Upper lobe of left lung (tissue), 6 donors: ENCODE results near the gene NEDD4L. TPM values are rescaled to one million over a fixed set of nuclear protein-coding genes. Genes with fewer than 3 reads are reported as not detected.

Experiments
- ATAC-seq, 2 donors: fragments of 200-7000 bp; cut with Tn5 transposase; one replicate each; pipeline ENCODE4 v1.9.1; 2022; ENCODE audit warnings: mild to moderate bottlenecking in 2 of 2, moderate library complexity in 2 of 2; ENCODE audit not compliant: low FRiP score in 2 of 2
- DNase-seq, 2 donors: peaks; one replicate each; pipeline ENCODE4 v3.0.0-alpha.2; 2019 to 2020
- H3K27ac ChIP-seq, 4 donors: fragments of 200-600 bp; sonication (generic); one replicate each; pipeline ENCODE4 v1.5.1; 2016 to 2019
- H3K27me3 ChIP-seq, 4 donors: fragments of 200-600 bp; sonication (generic); one replicate each; pipeline ENCODE4 v1.5.1; 2017 to 2019
- H3K36me3 ChIP-seq, 4 donors: fragments of 200-600 bp; sonication (generic); one replicate each; pipeline ENCODE4 v1.5.1; 2016 to 2019
- H3K4me1 ChIP-seq, 4 donors: fragments of 200-600 bp; sonication (generic); one replicate each; pipeline ENCODE4 v1.5.1; 2018 to 2019
- H3K4me3 ChIP-seq, 4 donors: fragments of 200-600 bp; sonication (generic); one replicate each; pipeline ENCODE4 v1.5.1; 2017 to 2019; ENCODE audit warnings: mild to moderate bottlenecking in 2 of 4, moderate library complexity in 1 of 4
- H3K9me3 ChIP-seq, 4 donors: fragments of 200-600 bp; sonication (generic); one replicate each; pipeline ENCODE4 v1.5.1; 2018 to 2019
- CTCF ChIP-seq, 6 experiments: fragments of 450-650 bp in 4 of 6; fragments of 200-600 bp in 2 of 6; sonication (generic) in 2 of 6; IDR thresholded peaks; one replicate each; pipeline ENCODE4 v1.5.1; 2016 to 2019; ENCODE audit warnings: antibody characterized with exemption in 6 of 6
- EP300 ChIP-seq, 4 donors: sonication (generic); formaldehyde crosslinking; IDR thresholded peaks; one replicate each; pipeline ENCODE4 v1.5.1; 2017; ENCODE audit warnings: antibody characterized with exemption in 4 of 4, control low read depth in 2 of 4
- POLR2A ChIP-seq, 4 donors: fragments of 450-650 bp; IDR thresholded peaks; one replicate each; pipeline ENCODE4 v1.5.1; 2016 to 2017; ENCODE audit warnings: antibody characterized with exemption in 4 of 4, mild to moderate bottlenecking in 2 of 4
- POLR2AphosphoS5 ChIP-seq, 2 donors: sonication (generic); formaldehyde crosslinking; IDR thresholded peaks; one replicate each; pipeline ENCODE4 v1.5.1; 2017; ENCODE audit warnings: antibody characterized with exemption in 2 of 2
- WGBS, 2 donors: methylation state at CpG; one replicate each; pipeline ENCODE4 v1.1.5; 2017 to 2018; 5-methylcytosine and 5-hydroxymethylcytosine counted together
- total RNA-seq, 6 donors: library from RNA; depleted of rRNA in 4 of 6; stranded (reverse); fragments of >200 nt in 4 of 6; gene quantifications; one replicate each; pipeline versions ENCODE4 v1.1.0 to v1.2.1, GENCODE V29; 2016 to 2021
- donor health status: DM: no; HTN: no; CAD: no; lungs with moderate emphysema.
- donor health status: DM: no; HTN: yes; CAD: no; lungs with severe emphysema.

NEDD4L gene
- total RNA-seq, 6 donors from 2014 or later = 148 to 491 (median 300) TPM

DNA sequence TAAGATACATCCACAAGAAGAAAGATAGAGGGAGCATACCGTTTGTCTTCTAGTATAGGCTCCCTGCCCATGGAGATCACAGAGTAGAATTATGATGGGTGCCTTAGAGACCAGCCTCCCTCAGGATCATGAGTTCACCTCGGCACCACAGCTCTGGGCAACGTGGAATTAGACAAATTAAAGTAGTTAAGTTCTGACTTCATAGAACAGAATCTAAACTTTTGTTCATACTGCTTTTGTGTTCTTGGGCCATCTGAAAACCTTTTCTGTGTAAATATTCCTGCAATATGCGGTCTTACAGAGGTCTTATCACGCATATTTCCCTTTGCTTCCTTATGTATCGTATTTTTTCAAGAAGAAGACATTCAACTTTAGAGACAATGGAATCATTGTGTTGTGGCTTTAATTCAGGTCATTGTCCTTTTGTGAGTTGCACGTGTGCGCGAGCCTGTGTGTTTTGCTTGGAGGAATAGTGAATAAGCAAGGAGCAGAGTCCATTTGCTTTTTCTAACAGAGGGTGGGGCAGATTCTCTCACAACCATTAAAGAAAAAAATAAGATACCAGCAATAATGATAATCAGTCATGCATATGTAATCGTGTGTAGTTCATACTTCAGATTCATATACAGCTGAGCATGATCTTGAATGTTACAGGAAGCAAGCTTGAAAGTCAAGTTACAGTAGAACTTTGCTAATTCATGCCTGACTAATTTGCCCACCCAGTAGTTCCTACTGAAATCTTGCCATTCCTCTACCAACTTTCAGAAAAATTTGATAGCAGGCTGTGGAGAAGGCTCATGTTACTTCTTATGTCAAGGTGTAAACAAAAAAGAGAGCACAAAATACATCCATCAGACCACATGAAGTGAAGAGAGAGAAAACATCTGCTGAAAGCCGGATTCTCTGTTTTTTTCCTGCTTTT lies 243.6 kb downstream of the NEDD4L start:
- Histone ChIP-seq H3K27me3 (no peaks in the 10 kb centered on the region), H3K9me3 (no peaks in the 10 kb centered on the region), H3K4me3 (no peak overlapping the region), H3K27ac (peak overlapping the region; percentile 62 to 82 (median 76)), H3K36me3 (no peaks in the 10 kb centered on the region), H3K4me1 (peaks cover 29 to 61% (median 33%) of the 10 kb centered on the region in 4 donors)
- 52 to 58% methylated on average over 11 of the region's 11 CpGs for WGBS, 2 donors
- DNase-seq (no peak), ATAC-seq (no peak)
- TF ChIP-seq POLR2AphosphoS5 (IDR thresholded peaks at IDR 0.05) (no peak), POLR2A (IDR thresholded peaks at IDR 0.05) (no peak), EP300 (IDR thresholded peaks at IDR 0.05) (no peak), CTCF (IDR thresholded peaks at IDR 0.05) (no peak)

DNA sequence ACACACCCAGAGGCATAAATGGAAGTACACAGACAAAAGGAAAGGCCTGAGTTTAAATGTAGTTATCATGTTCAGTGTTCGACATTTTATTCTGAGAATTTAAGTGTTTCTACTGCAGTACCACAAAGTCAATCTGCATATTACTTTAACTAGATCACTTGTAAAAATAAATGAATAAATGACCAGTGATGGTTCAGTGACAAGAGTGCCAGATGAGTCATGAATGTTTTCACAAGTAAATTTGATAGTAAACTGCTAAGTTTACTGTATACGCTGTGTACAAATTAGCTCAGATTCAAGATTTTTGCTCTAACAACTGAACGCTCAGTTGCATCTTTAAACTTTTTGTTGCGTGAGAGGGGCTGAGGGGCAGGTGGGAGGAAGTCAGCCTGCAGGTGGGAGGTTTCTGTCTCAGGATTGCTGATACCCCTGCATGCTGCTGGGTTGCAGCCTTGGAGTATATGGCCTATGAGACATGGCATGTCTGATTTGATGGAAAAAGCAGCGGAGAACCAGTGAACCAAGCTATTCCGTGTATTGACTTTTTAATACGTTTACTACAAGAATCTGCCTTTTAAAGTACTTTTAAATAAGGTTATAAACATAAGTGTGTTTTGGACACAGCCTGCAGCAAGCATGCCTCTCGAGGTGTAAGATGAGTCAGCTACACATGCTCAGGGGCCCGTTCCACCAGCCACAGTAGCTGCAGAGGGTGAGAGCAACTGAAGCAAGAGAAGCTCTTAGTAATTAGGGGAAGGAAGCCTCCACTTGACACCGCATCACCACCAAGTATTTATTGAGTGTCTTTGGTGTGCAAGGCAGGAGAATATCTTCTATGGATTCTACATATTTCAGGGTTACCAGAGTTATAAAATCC lies 245.1 kb downstream of the NEDD4L start:
- H3K27ac ChIP-seq = peak overlapping the region in 3 of 4 donors; percentile 0 to 21 (median 10)
- H3K4me3 ChIP-seq = no peak overlapping the region
- no peaks in the 10 kb centered on the region for H3K9me3 ChIP-seq
- no peaks in the 10 kb centered on the region for H3K27me3 ChIP-seq
- TF ChIP-seq POLR2A (IDR thresholded peaks at IDR 0.05) = no peak
- TF ChIP-seq POLR2AphosphoS5 (IDR thresholded peaks at IDR 0.05) = no peak
- TF ChIP-seq CTCF (IDR thresholded peaks at IDR 0.05) = no peak
- TF ChIP-seq EP300 (IDR thresholded peaks at IDR 0.05) = no peak
- no peaks in the 10 kb centered on the region for H3K36me3 ChIP-seq
- H3K4me1 ChIP-seq = peaks cover 29 to 55% (median 33%) of the 10 kb centered on the region in 4 donors
- ATAC-seq = no peak
- WGBS, 2 donors = 74 to 75% methylated on average over 10 of the region's 10 CpGs
- DNase-seq = peak in 1 of 2 donors; percentile 59

GRCh38 chr18:58290116-58290695 lies 246.2 kb downstream of the NEDD4L start:
- H3K27me3 ChIP-seq = no peaks in the 10 kb centered on the region
- no peaks in the 10 kb centered on the region for H3K36me3 ChIP-seq
- no peak overlapping the region for H3K4me3 ChIP-seq
- TF ChIP-seq POLR2A (IDR thresholded peaks at IDR 0.05) = no peak
- no peak for TF ChIP-seq CTCF (IDR thresholded peaks at IDR 0.05)
- TF ChIP-seq POLR2AphosphoS5 (IDR thresholded peaks at IDR 0.05) = no peak
- peak in 1 of 4 donors; percentile 26 for TF ChIP-seq EP300 (IDR thresholded peaks at IDR 0.05)
- no peak for DNase-seq
- H3K9me3 ChIP-seq = no peaks in the 10 kb centered on the region
- WGBS, 2 donors = 39 to 55% methylated on average over 5 of the region's 5 CpGs
- peaks cover 26 to 48% (median 28%) of the 10 kb centered on the region in 4 donors for H3K4me1 ChIP-seq
- no peak for ATAC-seq
- H3K27ac ChIP-seq = peak overlapping the region in 3 of 4 donors; percentile 0 to 46 (median 31)

- Histone ChIP-seq H3K36me3 (no peaks in the 10 kb centered on the region), H3K27ac (peak overlapping the region in 3 of 4 donors; percentile 31 to 46 (median 41)), H3K9me3 (no peaks in the 10 kb centered on the region), H3K27me3 (no peaks in the 10 kb centered on the region), H3K4me1 (peaks cover 21 to 48% (median 29%) of the 10 kb centered on the region in 4 donors), H3K4me3 (no peak overlapping the region)
- DNase-seq (no peak), ATAC-seq (no peak)
- 88 to 100% methylated on average over 4 to 5 of the region's 5 CpGs for WGBS, 2 donors
- TF ChIP-seq POLR2AphosphoS5 (IDR thresholded peaks at IDR 0.05) (no peak), CTCF (IDR thresholded peaks at IDR 0.05) (no peak), EP300 (IDR thresholded peaks at IDR 0.05) (no peak), POLR2A (IDR thresholded peaks at IDR 0.05) (no peak)
Measured at GRCh38 chr18:58291131-58291530, 247.1 kb downstream of the NEDD4L start.
